WI38 (cell line): ENCODE measurements around the gene NPAS2.

Source experiments
- H3K4me3 ChIP-seq: 2 replicates; pipeline ENCODE4 v1.5.1; 2011; ENCODE audit warnings: low read depth, mild to moderate bottlenecking, control low read depth, low read length
- TF ChIP-seq, protein P1 (sequence below): IDR thresholded peaks from 2 replicates; pipeline ENCODE4 v1.5.1; 2012; ENCODE audit warnings: low read depth, mild to moderate bottlenecking, control low read depth, low read length

NPAS2 gene

DNA sequence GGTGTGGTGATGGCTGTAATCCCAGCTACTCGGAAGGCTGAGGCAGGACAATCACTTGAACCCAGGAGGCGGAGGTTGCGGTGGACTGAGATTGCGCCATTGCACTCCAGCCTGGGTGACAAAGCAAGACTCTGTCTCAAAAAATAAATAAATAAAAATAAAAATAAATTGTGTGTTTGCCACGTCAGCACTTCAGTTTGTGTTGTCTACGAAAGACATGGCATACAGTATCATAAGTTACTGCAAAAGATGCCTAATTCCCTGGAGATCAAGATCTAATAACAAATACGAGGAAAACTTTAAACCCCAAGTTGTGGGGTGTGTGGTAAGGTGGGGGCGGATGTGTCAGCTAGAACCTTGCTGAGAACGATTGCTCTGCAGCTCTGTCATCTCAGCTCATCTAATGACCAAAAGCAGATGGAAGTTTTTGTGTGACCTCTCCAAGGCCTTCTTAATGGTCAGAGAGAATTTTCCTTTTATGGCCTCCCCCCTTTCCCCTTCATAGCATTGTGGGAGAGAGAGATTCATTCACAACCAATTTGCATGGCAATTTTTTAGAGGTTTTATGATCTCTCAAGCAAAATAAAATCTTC is 11.3 kb downstream of the NPAS2 start:
- H3K4me3 ChIP-seq = no peak overlapping the region
- TF ChIP-seq, protein P1, sequence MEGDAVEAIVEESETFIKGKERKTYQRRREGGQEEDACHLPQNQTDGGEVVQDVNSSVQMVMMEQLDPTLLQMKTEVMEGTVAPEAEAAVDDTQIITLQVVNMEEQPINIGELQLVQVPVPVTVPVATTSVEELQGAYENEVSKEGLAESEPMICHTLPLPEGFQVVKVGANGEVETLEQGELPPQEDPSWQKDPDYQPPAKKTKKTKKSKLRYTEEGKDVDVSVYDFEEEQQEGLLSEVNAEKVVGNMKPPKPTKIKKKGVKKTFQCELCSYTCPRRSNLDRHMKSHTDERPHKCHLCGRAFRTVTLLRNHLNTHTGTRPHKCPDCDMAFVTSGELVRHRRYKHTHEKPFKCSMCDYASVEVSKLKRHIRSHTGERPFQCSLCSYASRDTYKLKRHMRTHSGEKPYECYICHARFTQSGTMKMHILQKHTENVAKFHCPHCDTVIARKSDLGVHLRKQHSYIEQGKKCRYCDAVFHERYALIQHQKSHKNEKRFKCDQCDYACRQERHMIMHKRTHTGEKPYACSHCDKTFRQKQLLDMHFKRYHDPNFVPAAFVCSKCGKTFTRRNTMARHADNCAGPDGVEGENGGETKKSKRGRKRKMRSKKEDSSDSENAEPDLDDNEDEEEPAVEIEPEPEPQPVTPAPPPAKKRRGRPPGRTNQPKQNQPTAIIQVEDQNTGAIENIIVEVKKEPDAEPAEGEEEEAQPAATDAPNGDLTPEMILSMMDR = no peak

DNA sequence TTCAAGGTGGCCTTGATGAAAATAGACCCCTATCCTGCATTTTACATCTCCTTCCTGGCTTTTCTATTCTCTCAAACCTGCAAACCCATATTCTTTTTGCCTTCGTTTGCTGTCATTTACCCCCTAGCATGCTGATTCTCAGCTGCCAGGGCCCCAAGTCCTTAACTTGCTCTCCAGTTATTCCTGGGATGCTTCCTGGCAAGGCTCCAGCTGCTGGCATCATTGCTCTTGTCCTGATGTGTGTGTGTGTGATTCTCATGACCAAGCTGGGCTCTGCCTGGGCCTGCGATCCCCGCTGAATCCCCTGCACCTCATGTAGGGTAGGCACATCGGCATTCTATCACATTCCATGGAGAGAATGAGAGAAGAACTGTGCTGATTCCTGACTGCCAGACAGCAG is 11.9 kb downstream of the NPAS2 start:
- TF ChIP-seq, protein P1 = no peak
- no peak overlapping the region for H3K4me3 ChIP-seq

DNA sequence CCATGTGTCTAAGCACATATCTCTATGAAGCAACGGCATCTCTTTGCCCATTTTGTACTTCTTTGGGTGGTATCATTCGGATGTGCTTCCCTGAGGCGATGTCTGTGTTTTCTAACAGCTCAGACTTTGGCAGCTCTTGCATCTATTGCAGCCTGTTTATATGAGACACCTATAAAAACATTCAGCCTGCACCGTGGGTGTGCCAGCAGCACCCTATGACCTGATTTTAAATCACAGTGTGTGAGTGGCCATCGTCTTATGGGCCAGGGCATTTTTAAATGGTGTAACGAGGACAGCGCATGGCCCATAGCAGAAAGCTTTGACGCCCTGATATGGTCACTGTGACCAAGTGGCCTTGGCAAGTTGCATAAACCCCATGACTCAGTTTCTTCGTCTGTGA is 12.9 kb downstream of the NPAS2 start:
- H3K4me3 ChIP-seq = no peak overlapping the region
- TF ChIP-seq, protein P1 = no peak

DNA sequence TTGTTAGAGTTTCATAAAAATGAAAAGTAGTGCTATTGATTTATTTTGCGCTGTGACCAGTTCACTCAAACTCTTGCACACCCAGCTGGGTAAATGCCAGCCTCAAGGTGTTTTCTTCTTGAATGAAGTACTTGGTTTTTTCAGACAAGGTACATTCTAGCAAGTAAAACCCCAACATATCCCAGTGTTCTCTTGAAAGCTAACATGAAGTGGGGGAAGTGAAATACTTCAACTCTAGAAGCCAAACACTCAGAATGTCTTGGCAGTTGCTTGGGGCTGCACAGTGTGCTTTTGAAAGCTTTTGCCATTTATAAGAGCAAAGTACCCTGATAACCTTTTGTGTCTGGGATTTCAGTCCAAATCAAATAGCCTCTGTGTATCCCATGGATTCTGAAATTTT is 13.4 kb downstream of the NPAS2 start:
- TF ChIP-seq, protein P1 = no peak

DNA sequence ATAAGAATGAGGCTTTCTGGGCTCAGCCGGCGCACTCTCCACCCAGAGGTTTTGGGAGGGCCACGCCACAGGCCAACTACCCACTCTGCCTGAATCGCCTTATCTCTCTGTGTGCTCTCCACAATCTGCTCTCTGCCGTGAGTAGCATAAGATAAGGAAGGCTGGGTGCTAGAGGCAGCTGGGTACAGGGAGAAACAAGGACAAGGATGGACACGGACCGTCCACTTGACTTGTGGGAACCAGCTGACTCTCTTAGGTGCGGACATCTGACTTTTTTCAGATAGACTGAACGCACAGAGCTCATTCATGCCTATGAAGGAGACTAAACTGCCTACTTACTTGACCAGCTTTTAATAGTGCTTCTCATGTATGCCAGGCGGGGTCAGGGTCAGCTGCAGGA is 14.3 kb downstream of the NPAS2 start:
- TF ChIP-seq, protein P1 = no peak
- H3K4me3 ChIP-seq = no peak overlapping the region

More for the DNA sequence above, 13.4 kb downstream of the NPAS2 start:
- H3K4me3 ChIP-seq = no peak overlapping the region

DNA sequence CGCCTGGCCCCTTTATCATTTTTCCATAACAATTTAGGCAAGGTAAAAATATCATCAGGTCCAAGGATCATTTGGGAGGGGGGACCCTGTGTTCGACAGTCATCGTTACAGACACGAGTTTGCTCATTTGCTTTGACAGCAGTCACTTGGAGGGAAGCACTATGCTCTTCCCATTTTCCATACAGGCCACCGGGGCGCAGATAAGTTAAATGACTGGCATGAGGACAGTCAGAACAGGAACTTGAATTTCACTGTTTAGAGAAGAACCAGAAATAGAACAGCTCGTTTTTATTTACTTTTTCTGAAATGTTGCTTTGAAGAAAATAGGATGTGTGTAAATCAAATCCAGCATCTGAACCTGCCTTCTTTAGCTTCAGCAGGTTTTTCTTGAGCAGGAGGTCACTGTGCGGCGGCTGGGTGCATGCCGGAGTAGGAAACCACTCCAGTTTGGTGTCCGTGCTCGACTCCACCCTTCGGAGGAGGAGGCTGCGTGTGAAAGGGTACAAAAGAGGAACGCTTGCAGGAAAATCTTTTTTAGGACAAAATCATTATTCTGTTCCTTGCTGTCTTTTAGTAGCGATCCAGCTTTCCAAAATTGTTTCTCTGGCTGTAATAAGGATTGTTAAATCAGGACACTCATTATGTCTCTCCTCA is 15.2 kb downstream of the NPAS2 start:
- H3K4me3 ChIP-seq = no peak overlapping the region
- TF ChIP-seq, protein P1 = no peak

DNA sequence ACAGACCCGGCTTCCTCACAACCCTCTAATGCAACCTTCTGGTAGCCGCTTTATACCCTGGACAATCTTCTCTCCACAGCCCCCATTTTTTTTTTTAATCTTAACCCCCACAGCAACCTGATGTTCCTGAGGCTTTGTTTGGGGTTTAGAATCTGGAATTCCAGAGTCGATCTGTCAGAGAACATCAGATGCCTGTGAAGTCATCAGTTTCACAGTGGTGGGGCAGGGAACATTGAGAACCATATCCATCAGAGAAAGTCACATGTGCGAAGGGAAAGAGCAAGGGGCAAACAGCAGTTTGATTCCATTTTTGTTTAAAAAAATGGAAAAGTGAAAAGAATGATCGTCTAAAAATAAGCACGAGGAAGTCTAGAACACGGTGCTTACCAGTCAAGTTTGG is 20.6 kb downstream of the NPAS2 start:
- TF ChIP-seq, protein P1 = no peak
- no peak overlapping the region for H3K4me3 ChIP-seq
